Osteoblast (primary cell): ENCODE measurements around the gene SYT12. TPM values are rescaled to one million over a fixed set of nuclear protein-coding genes. Genes with fewer than 3 reads are reported as not detected.
"Not testable (repeated sequence)": the region's sequence is repeated elsewhere in the genome, so short reads cannot be mapped to it uniquely, and the experiment has no call there.

Experiments used
- DNase-seq: peaks from one replicate; pipeline ENCODE4 v3.0.0; 2011; ENCODE audit warnings: low spot score, mixed read lengths; ENCODE audit not compliant: insufficient read length; ENCODE audit errors: missing footprints
- H2AFZ ChIP-seq: 2 replicates; pipeline ENCODE4 v1.6.0; 2011; ENCODE audit warnings: mild to moderate bottlenecking, low read length
- H3K27ac ChIP-seq: 2 replicates; pipeline ENCODE4 v1.5.1; 2011; ENCODE audit warnings: mild to moderate bottlenecking, low read depth, low read length, moderate library complexity
- H3K27me3 ChIP-seq: 2 replicates; pipeline ENCODE4 v1.6.0; 2012; ENCODE audit warnings: mild to moderate bottlenecking, control low read depth, inconsistent platforms, low read length, moderate library complexity; ENCODE audit not compliant: insufficient read depth
- H3K36me3 ChIP-seq: 2 replicates; pipeline ENCODE4 v1.5.1; 2011; ENCODE audit warnings: mild to moderate bottlenecking, low read length, control low read depth, moderate library complexity; ENCODE audit not compliant: insufficient read depth
- H3K4me1 ChIP-seq: 2 replicates; pipeline ENCODE4 v1.5.1; 2011; ENCODE audit warnings: mild to moderate bottlenecking, low read length, control low read depth, moderate library complexity; ENCODE audit not compliant: insufficient read depth
- H3K4me2 ChIP-seq: 2 replicates; pipeline ENCODE4 v1.6.0; 2011; ENCODE audit warnings: mild to moderate bottlenecking, low read length; ENCODE audit not compliant: insufficient read depth
- H3K4me3 ChIP-seq: fragments of 200-600 bp; sonication (generic); 3 replicates; pipeline ENCODE4 v1.5.1; 2012; ENCODE audit warnings: mild to moderate bottlenecking, low read length, inconsistent platforms; ENCODE audit not compliant: insufficient read depth
- H3K79me2 ChIP-seq: 2 replicates; pipeline ENCODE4 v1.6.0; 2012; ENCODE audit warnings: mild to moderate bottlenecking, low read length, control low read depth, inconsistent platforms; ENCODE audit not compliant: insufficient read depth
- H3K9me3 ChIP-seq: 2 replicates; pipeline ENCODE4 v1.5.1; 2011; ENCODE audit warnings: low read depth, low read length, control low read depth
- H4K20me1 ChIP-seq: 2 replicates; pipeline ENCODE4 v1.6.0; 2012; ENCODE audit warnings: mild to moderate bottlenecking, low read length, control low read depth; ENCODE audit not compliant: insufficient read depth
- CTCF ChIP-seq: IDR thresholded peaks from 2 replicates; pipeline ENCODE4 v1.5.1; 2011; ENCODE audit warnings: mild to moderate bottlenecking, low read depth, low read length, moderate library complexity; ENCODE audit errors: extremely low read depth
- total RNA-seq: library from RNA; depleted of rRNA; stranded (reverse); fragments of >200 nt; gene quantifications from 2 replicates; pipeline ENCODE4 v1.2.3, GENCODE V29; 2012

SYT12 gene
- total RNA-seq, 1 donor: 4.0 TPM

- H3K4me3 ChIP-seq: no peak overlapping the region
- DNase-seq: no peak
- H4K20me1 ChIP-seq: no peaks in the 10 kb centered on the region
- no peak for TF ChIP-seq CTCF
- H3K9me3 ChIP-seq: no peaks in the 10 kb centered on the region
- H3K36me3 ChIP-seq: no peaks in the 10 kb centered on the region
- H2AFZ ChIP-seq: no peak overlapping the region
- H3K27ac ChIP-seq: no peak overlapping the region
- H3K4me2 ChIP-seq: no peak overlapping the region
- H3K27me3 ChIP-seq: no peaks in the 10 kb centered on the region
- H3K79me2 ChIP-seq: no peaks in the 10 kb centered on the region
- H3K4me1 ChIP-seq: peaks cover 7% of the 10 kb centered on the region
These were observed 23.4 kb upstream of the SYT12 start for GRCh38 chr11:66999555-66999954.

GRCh38 chr11:67001332-67001731 lies 21.6 kb upstream of the SYT12 start:
- Histone ChIP-seq H3K27ac (no peak overlapping the region), H4K20me1 (no peaks in the 10 kb centered on the region)

GRCh38 chr11:67002297-67002913 lies 20.5 kb upstream of the SYT12 start:
- no peak for TF ChIP-seq CTCF
- DNase-seq: no peak
- Histone ChIP-seq H3K36me3 (no peaks in the 10 kb centered on the region), H3K4me2 (no peak overlapping the region), H3K27ac (no peak overlapping the region), H3K4me3 (no peak overlapping the region), H3K27me3 (no peaks in the 10 kb centered on the region), H3K9me3 (no peaks in the 10 kb centered on the region), H2AFZ (no peak overlapping the region), H3K4me1 (no peaks in the 10 kb centered on the region), H3K79me2 (no peaks in the 10 kb centered on the region), H4K20me1 (no peaks in the 10 kb centered on the region)

More at GRCh38 chr11:67001332-67001731, 21.6 kb upstream of the SYT12 start:
- no peak for DNase-seq
- Histone ChIP-seq H3K9me3 (no peaks in the 10 kb centered on the region), H3K27me3 (no peaks in the 10 kb centered on the region), H3K79me2 (no peaks in the 10 kb centered on the region), H3K36me3 (no peaks in the 10 kb centered on the region), H3K4me2 (no peak overlapping the region), H3K4me3 (no peak overlapping the region), H3K4me1 (peaks cover 7% of the 10 kb centered on the region), H2AFZ (no peak overlapping the region)
- no peak for TF ChIP-seq CTCF

- Histone ChIP-seq H4K20me1 (no peaks in the 10 kb centered on the region), H3K36me3 (no peaks in the 10 kb centered on the region), H3K4me1 (no peaks in the 10 kb centered on the region), H3K27me3 (no peaks in the 10 kb centered on the region), H3K4me2 (no peak overlapping the region), H3K79me2 (no peaks in the 10 kb centered on the region), H2AFZ (no peak overlapping the region), H3K4me3 (no peak overlapping the region), H3K27ac (no peak overlapping the region), H3K9me3 (no peaks in the 10 kb centered on the region)
- no peak for TF ChIP-seq CTCF
- no peak for DNase-seq
These were observed 20.0 kb upstream of the SYT12 start for GRCh38 chr11:67002921-67003411.

- not testable (repeated sequence) for H3K27me3 ChIP-seq, H3K9me3 ChIP-seq, H3K4me1 ChIP-seq, H3K4me3 ChIP-seq, H2AFZ ChIP-seq, H3K27ac ChIP-seq, H3K79me2 ChIP-seq, H3K36me3 ChIP-seq, DNase-seq, H4K20me1 ChIP-seq, H3K4me2 ChIP-seq
These were observed 17.7 kb upstream of the SYT12 start for GRCh38 chr11:67005200-67005599.
